DOHH2 (cell line): ENCODE data around the gene CD47.

Source experiments
- CTCF ChIP-seq: fragments of 200-600 bp; sonication (generic); IDR thresholded peaks from one replicate; pipeline ENCODE4 v1.5.1; 2014; ENCODE audit warnings: antibody characterized with exemption, mild to moderate bottlenecking, low read depth, low read length; ENCODE audit not compliant: poor library complexity, severe bottlenecking
- EZH2phosphoT487 ChIP-seq: fragments of 200-600 bp; sonication (generic); IDR thresholded peaks from 2 replicates; pipeline ENCODE4 v1.6.1; 2017; ENCODE audit warnings: borderline replicate concordance, mild to moderate bottlenecking, antibody characterized with exemption, low read length, moderate library complexity, mixed read lengths

- TF ChIP-seq CTCF, result no peak
- no peak for TF ChIP-seq EZH2phosphoT487
Measured at GRCh38 chr3:108085810-108086350, 5.0 kb downstream of the CD47 start.
